GM12801 (cell line): Measurements from ENCODE around the gene AURKA.

Experiments
- TF ChIP-seq, protein P1 (sequence below): IDR thresholded peaks from one replicate; pipeline ENCODE4 v1.5.1; 2011; ENCODE audit warnings: control low read depth; ENCODE audit not compliant: insufficient read length; ENCODE audit errors: extremely low read depth

Gene AURKA

DNA sequence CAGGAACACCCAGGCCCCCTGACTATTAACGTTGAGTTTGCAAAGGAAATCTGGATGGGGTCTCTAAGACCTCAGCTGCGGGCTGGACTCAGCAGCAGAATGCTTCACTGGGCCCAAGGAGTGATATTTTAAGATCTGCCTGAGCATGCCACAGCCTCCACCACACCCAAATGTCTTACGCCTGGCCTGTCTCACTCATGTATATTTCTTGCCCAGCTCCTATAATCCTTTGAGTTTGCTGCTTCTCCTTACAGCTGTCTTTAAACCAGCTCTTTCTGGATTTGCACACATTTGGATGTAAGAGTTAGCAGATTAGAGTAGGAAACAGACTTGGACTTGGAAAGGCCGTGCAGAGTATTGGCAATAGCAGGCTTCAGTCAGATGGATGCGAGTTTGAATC, 36.4 kb upstream of the AURKA start:
- TF ChIP-seq, protein P1, sequence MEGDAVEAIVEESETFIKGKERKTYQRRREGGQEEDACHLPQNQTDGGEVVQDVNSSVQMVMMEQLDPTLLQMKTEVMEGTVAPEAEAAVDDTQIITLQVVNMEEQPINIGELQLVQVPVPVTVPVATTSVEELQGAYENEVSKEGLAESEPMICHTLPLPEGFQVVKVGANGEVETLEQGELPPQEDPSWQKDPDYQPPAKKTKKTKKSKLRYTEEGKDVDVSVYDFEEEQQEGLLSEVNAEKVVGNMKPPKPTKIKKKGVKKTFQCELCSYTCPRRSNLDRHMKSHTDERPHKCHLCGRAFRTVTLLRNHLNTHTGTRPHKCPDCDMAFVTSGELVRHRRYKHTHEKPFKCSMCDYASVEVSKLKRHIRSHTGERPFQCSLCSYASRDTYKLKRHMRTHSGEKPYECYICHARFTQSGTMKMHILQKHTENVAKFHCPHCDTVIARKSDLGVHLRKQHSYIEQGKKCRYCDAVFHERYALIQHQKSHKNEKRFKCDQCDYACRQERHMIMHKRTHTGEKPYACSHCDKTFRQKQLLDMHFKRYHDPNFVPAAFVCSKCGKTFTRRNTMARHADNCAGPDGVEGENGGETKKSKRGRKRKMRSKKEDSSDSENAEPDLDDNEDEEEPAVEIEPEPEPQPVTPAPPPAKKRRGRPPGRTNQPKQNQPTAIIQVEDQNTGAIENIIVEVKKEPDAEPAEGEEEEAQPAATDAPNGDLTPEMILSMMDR, result no peak

DNA sequence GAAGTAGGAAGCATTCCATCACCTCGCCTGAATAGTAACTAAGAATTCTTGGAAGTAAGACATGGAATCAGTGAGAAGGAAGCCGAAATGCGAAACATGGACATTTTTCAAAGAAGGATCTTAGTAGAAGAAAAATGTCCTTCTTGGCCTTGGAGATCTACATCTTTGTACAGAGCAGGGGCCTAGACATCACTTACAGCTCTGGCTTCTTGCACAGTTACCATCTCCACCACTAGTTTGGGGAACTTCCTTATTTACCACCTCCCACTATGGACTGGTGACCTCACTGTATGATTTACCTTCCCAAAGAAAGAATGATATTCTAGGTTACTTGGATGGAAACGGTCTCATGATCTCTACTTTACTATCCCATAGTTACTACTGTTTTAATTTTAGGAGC, 35.8 kb upstream of the AURKA start:
- TF ChIP-seq, protein P1, result no peak

DNA sequence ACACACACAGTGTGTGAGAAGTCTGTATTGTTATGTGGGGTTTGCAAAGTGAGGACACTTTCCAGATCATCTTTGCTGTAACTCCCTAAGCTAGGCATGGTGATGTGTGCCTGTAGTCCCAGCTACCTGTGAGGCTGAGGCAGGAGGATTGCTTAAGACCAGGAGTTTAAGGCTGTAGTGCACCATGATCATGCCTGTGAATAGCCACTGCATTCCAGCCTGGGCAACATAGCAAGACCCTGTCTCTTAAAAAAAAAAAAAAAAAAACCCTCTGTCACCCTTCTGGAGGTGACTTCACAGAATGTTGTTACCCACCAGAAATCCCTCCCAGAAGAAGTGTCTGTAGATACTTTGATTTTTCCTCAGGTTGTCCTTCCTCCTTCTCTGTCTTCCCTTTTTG, 34.9 kb upstream of the AURKA start:
- TF ChIP-seq, protein P1, result no peak

DNA sequence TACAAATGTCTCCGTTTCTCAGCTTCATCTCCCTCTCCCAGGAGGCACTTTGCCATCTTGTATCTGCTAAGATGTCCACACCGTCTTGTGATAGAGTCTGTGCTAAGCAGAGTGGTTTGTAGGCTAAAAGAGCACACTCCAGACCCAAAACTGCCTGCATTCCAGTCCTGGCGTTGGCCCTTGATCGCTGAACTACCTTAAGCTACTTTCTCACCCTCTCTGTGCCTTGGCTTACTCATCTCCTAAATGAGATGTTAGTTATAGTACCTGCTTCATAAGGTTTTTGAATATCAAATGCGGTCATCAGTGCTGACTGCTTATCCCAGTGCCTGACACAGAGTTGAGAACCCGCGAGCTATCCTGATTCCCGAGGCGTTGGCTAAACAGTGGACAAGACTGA, 34.0 kb upstream of the AURKA start:
- TF ChIP-seq, protein P1, result no peak

DNA sequence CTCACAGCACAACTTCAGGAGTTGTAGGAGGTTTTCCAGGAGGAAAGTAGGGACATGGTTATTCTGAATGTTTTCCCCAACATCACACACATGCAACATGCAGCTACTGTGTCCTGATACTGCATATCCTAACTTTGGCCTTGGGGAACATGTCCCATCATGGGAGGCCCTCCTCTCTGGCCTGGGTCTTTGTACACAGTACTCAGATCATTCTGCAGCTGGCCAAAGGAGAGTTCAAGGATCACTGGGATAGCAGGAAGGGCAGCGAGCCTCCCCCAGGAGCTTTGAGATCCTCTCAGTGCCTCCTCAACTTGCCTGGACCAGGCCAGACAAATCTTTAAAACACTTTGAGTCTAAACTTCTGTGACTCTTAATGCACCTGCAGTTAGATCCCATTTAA, 32.9 kb upstream of the AURKA start:
- TF ChIP-seq, protein P1, result no peak

DNA sequence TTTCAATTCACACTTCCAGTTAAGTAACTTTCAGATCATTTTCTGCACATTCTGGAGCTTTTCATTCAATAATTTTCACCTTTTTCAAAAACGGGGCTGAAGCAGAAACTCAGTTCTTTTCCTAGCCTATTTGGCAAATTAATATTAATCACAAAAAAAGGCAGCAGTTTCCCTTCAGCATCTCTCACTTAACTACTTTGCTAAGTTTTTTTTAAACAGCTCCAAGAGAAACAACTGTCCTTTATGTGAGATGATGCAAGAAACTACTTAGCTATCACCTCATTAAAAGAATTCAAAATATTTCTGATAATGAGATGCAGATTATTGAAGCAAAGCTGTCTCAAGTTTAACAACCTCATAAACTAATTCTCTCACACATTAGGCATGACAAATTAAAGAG, 31.9 kb upstream of the AURKA start:
- TF ChIP-seq, protein P1, result no peak

DNA sequence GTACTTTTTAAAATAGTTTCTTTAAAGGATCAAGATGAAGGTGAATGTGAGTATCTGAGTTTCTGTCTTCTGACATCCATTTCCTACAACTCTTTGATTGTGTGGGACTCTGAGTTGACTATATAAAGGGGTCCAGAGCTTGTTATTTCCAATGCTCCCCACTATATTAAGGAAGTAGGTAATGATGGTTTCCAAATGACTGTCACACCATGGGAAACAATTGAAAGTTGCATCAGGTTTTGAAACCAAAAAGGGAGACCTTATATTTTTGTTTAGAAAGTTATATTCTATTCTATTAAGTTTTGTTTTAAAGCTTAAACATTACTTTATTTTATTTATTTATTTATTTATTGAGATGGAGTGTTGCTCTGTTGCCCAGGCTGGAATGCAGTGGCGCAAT, 31.2 kb upstream of the AURKA start:
- TF ChIP-seq, protein P1, result no peak

DNA sequence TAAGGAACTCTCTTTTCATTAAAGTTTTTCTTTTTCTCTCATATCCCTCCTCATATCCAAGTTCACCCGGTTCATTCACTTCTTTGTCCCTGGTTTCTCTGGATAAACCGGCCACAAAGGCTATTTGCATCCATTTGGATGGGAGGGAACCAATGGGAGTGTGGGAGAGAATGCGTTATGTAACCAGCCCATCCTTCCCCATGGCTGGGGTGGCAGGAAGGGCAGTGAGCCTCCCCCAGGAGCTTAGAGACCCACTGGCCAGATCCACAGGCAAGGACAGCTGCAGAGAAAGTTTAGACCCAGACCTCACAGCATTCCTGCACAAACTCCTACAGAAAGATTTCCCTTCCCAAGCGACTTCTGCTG, 30.8 kb upstream of the AURKA start:
- TF ChIP-seq, protein P1, result no peak
